GM23248 (cell line): ENCODE measurements around the gene SCAF4.

Source experiments
- EZH2 ChIP-seq: fragments of 200-600 bp; sonication (generic); IDR thresholded peaks from 2 replicates; pipeline ENCODE4 v1.6.1; 2018; ENCODE audit warnings: antibody characterized with exemption, mild to moderate bottlenecking; ENCODE audit not compliant: insufficient read depth, poor library complexity, severe bottlenecking
- EZH2phosphoT487 ChIP-seq: fragments of 200-600 bp; sonication (generic); IDR thresholded peaks from 2 replicates; pipeline ENCODE4 v1.6.1; 2018; ENCODE audit warnings: antibody characterized with exemption, moderate library complexity, mild to moderate bottlenecking, low read depth; ENCODE audit not compliant: insufficient read depth

GRCh38 chr21:31634993-31635392 is 96.9 kb downstream of the SCAF4 start:
- TF ChIP-seq EZH2phosphoT487 (no peak), EZH2 (no peak)
